ENCODE data around the gene ST3GAL3. TPM values are rescaled to one million over a fixed set of nuclear protein-coding genes. Genes with fewer than 3 reads are reported as not detected.

Gene ST3GAL3
- total and polyA plus RNA-seq, 2 donors (not counting 3 experiments of a cell fraction or from before 2014, with no cell fraction given), result 14.3 to 35.8 TPM

DNA sequence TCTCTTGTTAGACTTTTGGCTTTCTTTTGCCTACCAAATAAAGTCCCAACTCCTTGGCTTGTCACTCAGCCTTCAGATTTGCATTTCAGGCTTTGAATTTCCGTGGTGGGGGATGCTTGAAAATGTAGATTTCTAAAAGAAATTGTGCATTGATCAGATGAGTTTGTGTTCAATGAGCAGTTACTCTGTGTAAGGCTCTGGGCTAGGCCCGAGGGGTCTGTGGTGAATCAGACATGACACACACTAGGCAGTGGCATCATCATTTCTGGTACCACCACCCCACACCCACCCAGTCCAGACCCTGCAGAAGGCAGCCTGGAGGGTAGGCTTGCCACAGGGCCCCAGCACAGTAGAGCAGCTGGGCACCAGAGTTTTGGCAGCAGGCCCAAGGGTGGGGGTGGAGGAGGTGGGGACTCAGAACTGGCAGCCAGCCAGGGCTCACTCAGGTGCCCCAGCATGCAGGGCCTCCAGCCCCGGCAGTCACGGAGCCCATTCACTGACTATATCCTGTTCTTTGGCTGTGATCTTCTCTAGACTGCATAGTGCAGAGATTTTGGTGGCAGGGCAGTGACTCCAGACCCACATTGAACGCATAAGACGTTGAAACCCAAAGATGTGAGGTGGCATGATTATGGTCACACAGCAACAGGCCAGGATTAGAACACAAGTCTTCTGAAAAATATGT, 129.1 kb downstream of the ST3GAL3 start:
- intact Hi-C loops (cut with micrococcal nuclease), result no loop called here
- Histone ChIP-seq H3K9me1 (replicated peaks; ENCODE audit: control insufficient read depth, extremely low read depth, insufficient read depth, low read length) (no peaks in the 10 kb centered on the region), H2AFZ (ENCODE audit: low read depth, low read length) (no peak overlapping the region), H3K4me1 (ENCODE audit: control insufficient read depth, extremely low read depth, insufficient read depth, low read length) (peaks cover 11% of the 10 kb centered on the region), H3K9ac (replicated peaks; ENCODE audit: extremely low read depth, insufficient read depth, low read length) (no peak overlapping the region), H3K27me3 (ENCODE audit: control insufficient read depth in 2 of 2, insufficient read depth in 2 of 2, low read length in 2 of 2) (no peaks in the 10 kb centered on the region), H3K36me3 (ENCODE audit: control insufficient read depth in 2 of 2, extremely low read depth in 1 of 2, insufficient read depth in 2 of 2, low read length in 2 of 2) (peaks cover 2 to 5% of the 10 kb centered on the region in 2 experiments), H3K27ac (ENCODE audit: insufficient read depth, low read depth, low read length) (no peak overlapping the region), H3K79me2 (ENCODE audit: control insufficient read depth, insufficient read depth, low read length) (no peaks in the 10 kb centered on the region), H4K20me1 (replicated peaks; ENCODE audit: control insufficient read depth, extremely low read depth, insufficient read depth, low read length) (no peaks in the 10 kb centered on the region), H3K4me2 (ENCODE audit: insufficient read depth, low read length) (no peak overlapping the region), H3K9me3 (replicated peaks; ENCODE audit: control insufficient read depth, insufficient read depth, low read length) (no peaks in the 10 kb centered on the region), H3K4me3 (replicated peaks in 1 of 3; ENCODE audit: insufficient read depth in 1 of 3, low read depth in 1 of 3, low read length in 3 of 3) (no peak overlapping the region)
- FAIRE-seq (no peak), DNase-seq (ENCODE audit: low read depth, low spot score) (no peak)
- ChIA-PET CTCF (interaction anchor here (1.4 kb wide), 1 partner anchor 73 kb away, joined by 4 read pairs; no protein-coding TSS in a partner anchor), POLR2A (no interaction called here)
- dilution Hi-C loops (cut with MboI; ENCODE audit: extremely low pct_ligation_motif_present, low sequenced_read_pairs), result no loop called here
- no TSS peak for BruUV-seq (replicated peaks)
- TF ChIP-seq MYC (IDR thresholded peaks at IDR 0.05; ENCODE audit: low read depth, low read length) (no peak), POLR2AphosphoS5 (IDR thresholded peaks at IDR 0.05; ENCODE audit: insufficient read depth, low read depth, low read length) (no peak), GATA2 (IDR thresholded peaks at IDR 0.05; ENCODE audit: insufficient read depth, insufficient read length, low read depth, low read length) (no peak), POLR2A (IDR thresholded peaks at IDR 0.05; ENCODE audit: low read depth, low read length) (no peak), FOS (IDR thresholded peaks at IDR 0.05; ENCODE audit: borderline replicate concordance, insufficient read depth, low read length) (no peak), JUN (IDR thresholded peaks at IDR 0.05; ENCODE audit: borderline replicate concordance, insufficient read depth, insufficient read length, low read depth) (no peak), EZH2 (IDR thresholded peaks at IDR 0.05; ENCODE audit: borderline replicate concordance, low read depth, low read length, severe bottlenecking) (no peak)
- TF ChIP-seq, protein P1, sequence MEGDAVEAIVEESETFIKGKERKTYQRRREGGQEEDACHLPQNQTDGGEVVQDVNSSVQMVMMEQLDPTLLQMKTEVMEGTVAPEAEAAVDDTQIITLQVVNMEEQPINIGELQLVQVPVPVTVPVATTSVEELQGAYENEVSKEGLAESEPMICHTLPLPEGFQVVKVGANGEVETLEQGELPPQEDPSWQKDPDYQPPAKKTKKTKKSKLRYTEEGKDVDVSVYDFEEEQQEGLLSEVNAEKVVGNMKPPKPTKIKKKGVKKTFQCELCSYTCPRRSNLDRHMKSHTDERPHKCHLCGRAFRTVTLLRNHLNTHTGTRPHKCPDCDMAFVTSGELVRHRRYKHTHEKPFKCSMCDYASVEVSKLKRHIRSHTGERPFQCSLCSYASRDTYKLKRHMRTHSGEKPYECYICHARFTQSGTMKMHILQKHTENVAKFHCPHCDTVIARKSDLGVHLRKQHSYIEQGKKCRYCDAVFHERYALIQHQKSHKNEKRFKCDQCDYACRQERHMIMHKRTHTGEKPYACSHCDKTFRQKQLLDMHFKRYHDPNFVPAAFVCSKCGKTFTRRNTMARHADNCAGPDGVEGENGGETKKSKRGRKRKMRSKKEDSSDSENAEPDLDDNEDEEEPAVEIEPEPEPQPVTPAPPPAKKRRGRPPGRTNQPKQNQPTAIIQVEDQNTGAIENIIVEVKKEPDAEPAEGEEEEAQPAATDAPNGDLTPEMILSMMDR (IDR thresholded peaks at IDR 0.05; ENCODE audit: extremely low read depth in 1 of 2, insufficient read depth in 1 of 2, low read depth in 1 of 2, low read length in 2 of 2), result no peak
- TF ChIP-seq, protein P2, sequence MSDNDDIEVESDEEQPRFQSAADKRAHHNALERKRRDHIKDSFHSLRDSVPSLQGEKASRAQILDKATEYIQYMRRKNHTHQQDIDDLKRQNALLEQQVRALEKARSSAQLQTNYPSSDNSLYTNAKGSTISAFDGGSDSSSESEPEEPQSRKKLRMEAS (IDR thresholded peaks at IDR 0.05; ENCODE audit: insufficient read depth, insufficient read length), result no peak
